ENCODE results near the gene SMIM7.
"Not testable (repeated sequence)": the region's sequence is repeated elsewhere in the genome, so short reads cannot be mapped to it uniquely, and the experiment has no call there.

SMIM7 gene

DNA sequence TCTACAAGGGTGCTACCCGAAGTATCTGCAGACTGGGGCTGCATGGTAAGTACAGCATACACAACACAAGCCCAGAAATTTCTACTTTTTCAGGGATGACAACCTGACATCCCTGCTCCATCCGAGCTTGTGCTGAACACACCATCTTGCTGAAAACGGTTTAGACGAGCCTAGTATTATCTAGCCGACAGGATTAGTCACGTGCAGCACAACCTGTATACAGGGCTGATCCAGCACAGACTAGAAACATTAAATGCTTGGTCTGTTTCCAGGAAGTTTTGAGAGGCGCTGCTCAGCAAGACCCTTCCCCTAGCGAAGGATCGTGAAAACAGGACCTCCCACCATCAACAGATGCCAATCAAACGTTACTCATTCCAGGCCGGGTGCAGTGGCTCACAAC is 4.2 kb downstream of the SMIM7 start:
- TF ChIP-seq, protein P1, sequence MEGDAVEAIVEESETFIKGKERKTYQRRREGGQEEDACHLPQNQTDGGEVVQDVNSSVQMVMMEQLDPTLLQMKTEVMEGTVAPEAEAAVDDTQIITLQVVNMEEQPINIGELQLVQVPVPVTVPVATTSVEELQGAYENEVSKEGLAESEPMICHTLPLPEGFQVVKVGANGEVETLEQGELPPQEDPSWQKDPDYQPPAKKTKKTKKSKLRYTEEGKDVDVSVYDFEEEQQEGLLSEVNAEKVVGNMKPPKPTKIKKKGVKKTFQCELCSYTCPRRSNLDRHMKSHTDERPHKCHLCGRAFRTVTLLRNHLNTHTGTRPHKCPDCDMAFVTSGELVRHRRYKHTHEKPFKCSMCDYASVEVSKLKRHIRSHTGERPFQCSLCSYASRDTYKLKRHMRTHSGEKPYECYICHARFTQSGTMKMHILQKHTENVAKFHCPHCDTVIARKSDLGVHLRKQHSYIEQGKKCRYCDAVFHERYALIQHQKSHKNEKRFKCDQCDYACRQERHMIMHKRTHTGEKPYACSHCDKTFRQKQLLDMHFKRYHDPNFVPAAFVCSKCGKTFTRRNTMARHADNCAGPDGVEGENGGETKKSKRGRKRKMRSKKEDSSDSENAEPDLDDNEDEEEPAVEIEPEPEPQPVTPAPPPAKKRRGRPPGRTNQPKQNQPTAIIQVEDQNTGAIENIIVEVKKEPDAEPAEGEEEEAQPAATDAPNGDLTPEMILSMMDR (conservative IDR thresholded peaks at IDR 0.05; ENCODE audit: low read depth, low read length), result no peak
- no peak for DNase-seq (ENCODE audit: low read depth)

DNA sequence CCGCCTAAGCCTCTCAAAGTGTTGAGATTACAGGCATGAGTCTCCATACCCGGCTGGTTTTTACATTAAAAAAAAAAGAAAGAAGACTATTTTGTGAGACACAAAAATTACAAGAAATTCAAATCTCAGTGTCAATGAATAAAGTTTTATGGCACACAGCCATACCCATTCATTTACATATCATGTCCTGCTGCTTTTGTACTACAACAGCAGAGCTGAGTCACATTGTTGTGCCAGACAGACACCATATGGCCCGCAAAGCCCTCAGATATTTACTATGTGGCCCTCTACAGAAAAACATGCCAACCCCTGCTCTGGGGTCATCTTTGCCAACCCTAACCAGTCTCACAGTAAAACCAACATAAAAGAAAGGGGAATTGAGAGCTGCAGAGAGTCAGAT is 5.3 kb downstream of the SMIM7 start:
- DNase-seq (ENCODE audit: low read depth), result peak; percentile 44
- H3K4me3 ChIP-seq (ENCODE audit: low read depth, low read length), result no peak overlapping the region
- TF ChIP-seq, protein P1 (conservative IDR thresholded peaks at IDR 0.05; ENCODE audit: low read depth, low read length), result no peak

More for the DNA sequence above, 4.2 kb downstream of the SMIM7 start:
- no peak overlapping the region for H3K4me3 ChIP-seq (ENCODE audit: low read depth, low read length)

DNA sequence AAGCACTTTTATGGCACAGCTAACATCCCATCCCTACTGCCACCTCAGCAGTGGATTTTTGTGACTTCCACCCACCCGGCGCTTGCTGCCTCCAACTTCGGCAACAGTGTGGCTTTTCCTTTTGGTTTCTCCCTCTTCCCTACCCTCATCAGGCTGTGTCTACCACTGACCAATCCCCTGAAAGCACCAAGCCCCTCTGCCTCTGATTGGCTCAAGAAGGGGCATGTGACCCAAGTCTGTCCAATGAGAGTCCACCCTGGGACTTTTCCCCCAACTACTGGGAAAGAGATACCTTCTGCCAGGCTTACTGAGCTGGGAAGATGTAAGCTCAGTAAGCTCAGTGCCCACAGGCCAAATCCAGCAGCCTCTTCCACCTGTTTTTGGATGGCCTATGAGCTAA is 5.8 kb downstream of the SMIM7 start:
- peak; percentile 23 for DNase-seq (ENCODE audit: low read depth)
- TF ChIP-seq, protein P1 (conservative IDR thresholded peaks at IDR 0.05; ENCODE audit: low read depth, low read length), result no peak
- H3K4me3 ChIP-seq (ENCODE audit: low read depth, low read length), result no peak overlapping the region

DNA sequence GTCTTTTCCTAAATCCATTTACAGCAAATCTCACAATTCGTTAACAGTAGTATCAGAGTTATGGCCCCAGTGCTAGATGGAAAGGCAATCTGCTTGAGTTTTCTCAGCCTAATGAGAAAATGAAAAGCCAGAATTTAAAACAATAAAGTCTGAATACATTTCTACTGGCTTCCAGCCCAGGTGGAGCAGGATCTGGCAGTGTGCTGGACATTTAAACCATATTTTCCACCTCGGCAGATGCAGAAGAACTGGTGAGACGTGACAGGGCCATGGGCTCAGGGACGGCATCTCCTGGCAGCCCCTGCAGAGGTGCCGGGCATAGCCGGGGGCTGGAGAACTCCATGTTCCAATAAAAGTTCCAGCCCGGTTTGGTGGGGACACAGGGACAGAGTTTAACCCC is 7.1 kb downstream of the SMIM7 start:
- TF ChIP-seq, protein P1 (conservative IDR thresholded peaks at IDR 0.05; ENCODE audit: low read depth, low read length), result no peak
- H3K4me3 ChIP-seq (ENCODE audit: low read depth, low read length), result no peak overlapping the region
- no peak for DNase-seq (ENCODE audit: low read depth)

DNA sequence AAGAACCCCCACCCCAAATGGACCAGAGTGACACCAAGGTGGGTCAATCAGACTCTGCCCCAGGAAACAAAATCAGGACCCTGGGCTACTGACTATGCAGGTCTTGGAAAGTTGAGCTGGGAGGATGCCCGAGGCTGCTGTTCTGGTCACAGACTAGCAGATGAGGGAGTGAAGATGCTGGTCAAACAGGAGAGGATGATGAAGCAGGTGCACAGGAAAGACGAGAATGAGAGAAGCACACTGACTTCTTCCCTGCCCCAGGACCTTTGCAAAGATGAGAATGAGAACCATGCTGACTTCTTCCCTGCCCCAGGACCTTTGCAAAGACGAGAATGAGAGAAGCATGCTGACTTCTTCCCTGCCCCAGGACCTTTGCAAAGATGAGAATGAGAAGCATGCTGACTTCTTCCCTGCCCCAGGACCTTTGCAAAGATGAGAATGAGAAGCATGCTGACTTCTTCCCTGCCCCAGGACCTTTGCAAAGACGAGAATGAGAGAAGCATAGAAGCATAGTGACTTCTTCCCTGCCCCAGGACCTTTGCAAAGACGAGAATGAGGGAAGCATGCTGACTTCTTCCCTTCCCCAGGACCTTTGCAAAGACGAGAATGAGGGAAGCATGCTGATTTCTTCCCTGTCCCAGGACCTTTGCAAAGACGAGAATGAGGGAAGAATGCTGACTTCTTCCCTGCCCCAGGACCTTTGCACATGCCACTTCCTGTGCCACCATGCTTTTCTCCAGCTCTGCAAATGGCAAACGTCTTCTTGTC is 8.3 kb downstream of the SMIM7 start:
- H3K4me3 ChIP-seq (ENCODE audit: low read depth, low read length); DNase-seq (ENCODE audit: low read depth): not testable (repeated sequence)

DNA sequence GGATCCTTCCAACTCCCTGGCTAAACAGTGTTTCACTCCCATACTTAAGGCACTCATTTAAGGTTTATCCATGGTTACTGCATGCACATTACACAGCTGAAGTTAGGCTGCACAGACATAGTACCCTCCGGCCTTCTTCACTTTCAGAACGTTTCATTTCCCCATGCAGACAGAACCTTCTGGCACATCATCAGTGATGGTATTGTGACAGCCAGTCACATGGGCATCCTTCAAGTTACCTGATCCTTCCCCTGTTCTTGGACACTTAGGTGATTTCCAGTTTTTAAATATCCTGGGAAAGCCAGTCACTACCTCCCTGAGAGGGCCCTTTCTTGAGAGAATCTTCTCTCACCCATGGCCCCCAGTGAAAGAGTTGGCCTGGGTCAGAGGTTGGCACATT is 9.1 kb downstream of the SMIM7 start:
- H3K4me3 ChIP-seq (ENCODE audit: low read depth, low read length), result no peak overlapping the region
- no peak for DNase-seq (ENCODE audit: low read depth)
- TF ChIP-seq, protein P1 (conservative IDR thresholded peaks at IDR 0.05; ENCODE audit: low read depth, low read length), result no peak

DNA sequence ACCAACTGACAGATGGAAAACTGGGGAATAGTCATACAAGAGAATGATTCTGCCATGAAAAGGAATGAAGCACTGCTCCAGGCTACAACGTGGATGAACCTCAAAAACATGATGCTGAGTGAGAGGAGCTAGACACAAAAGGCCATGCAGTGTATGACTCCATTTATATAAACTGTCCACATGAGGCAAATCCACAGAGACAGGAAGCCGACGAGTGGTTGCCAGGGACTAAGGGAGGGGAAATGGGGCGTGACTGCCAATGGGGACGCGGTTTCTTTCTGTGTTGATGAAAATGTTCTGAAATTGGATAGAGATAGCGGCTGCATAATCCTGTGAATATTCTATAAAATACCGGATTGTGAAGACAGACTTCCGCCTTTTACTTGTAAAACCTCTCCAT is 10.2 kb downstream of the SMIM7 start:
- no peak for DNase-seq (ENCODE audit: low read depth)

More for the DNA sequence above, 10.2 kb downstream of the SMIM7 start:
- no peak overlapping the region for H3K4me3 ChIP-seq (ENCODE audit: low read depth, low read length)
- TF ChIP-seq, protein P1 (conservative IDR thresholded peaks at IDR 0.05; ENCODE audit: low read depth, low read length), result no peak

All from choroid plexus epithelial cell (primary cell).